Rectal smooth muscle tissue (tissue), 1 donor: ENCODE measurements around the gene JUP.
"Not testable (repeated sequence)": the region's sequence is repeated elsewhere in the genome, so short reads cannot be mapped to it uniquely, and the experiment has no call there.

ENCODE experiments used
- H3K27ac ChIP-seq: one replicate; pipeline ENCODE4 v1.7.0; 2013; ENCODE audit warnings: low read depth, low read length, inconsistent platforms
- H3K27me3 ChIP-seq: one replicate; pipeline ENCODE4 v1.7.0; 2013; ENCODE audit warnings: low read length; ENCODE audit not compliant: control insufficient read depth, insufficient read depth
- H3K36me3 ChIP-seq: one replicate; pipeline ENCODE4 v1.7.0; 2013; ENCODE audit warnings: low read length; ENCODE audit not compliant: control insufficient read depth, insufficient read depth
- H3K4me1 ChIP-seq: one replicate; pipeline ENCODE4 v1.7.0; 2013; ENCODE audit warnings: low read length; ENCODE audit not compliant: control insufficient read depth, insufficient read depth
- H3K4me3 ChIP-seq: one replicate; pipeline ENCODE4 v1.7.0; 2013; ENCODE audit warnings: low read length
- H3K9ac ChIP-seq: one replicate; pipeline ENCODE4 v1.7.0; 2013; ENCODE audit warnings: low read length

The JUP gene

DNA sequence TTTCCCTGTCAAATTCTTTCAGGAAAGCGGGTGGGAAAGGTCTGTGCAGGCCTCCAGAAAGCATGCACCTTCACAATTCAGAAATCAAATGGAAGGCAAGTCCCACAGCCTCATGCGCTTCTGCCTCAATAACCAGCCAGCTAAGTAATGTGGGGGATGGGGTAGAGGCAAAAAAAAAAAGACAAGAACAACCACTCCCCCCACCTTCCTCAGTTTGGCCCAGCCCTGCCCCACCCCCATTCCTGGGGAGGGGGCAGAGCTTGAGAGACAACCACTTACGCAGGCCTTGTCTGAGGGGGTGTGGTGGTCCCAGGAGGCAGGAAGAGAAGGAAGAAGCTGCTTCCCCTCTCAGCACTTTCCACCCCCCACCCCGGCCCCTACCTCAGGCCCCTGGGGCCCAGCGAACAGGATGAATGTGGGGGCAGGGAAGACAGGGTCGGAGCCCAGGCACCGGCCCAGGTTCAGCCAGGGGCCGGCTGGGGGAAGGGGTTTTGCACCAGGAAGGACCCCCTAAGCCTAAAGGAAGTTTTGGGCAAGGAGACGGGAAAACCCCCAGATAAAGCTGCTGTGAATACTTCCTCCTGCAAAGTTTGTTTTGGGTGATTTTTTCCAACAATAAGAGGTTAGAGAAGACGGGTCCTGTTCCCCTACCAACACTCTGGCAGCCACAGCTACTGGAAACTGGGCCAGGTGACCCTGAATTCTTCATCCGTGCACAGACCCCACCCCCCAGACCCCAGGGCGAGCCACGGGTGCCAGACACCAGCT lies 1.2 kb downstream of the JUP start:
- peak overlapping the region; percentile 56 for H3K4me3 ChIP-seq
- no peaks in the 10 kb centered on the region for H3K4me1 ChIP-seq
- H3K27me3 ChIP-seq: peaks cover 2% of the 10 kb centered on the region
- no peak overlapping the region for H3K9ac ChIP-seq
- H3K27ac ChIP-seq: no peak overlapping the region
- no peaks in the 10 kb centered on the region for H3K36me3 ChIP-seq

DNA sequence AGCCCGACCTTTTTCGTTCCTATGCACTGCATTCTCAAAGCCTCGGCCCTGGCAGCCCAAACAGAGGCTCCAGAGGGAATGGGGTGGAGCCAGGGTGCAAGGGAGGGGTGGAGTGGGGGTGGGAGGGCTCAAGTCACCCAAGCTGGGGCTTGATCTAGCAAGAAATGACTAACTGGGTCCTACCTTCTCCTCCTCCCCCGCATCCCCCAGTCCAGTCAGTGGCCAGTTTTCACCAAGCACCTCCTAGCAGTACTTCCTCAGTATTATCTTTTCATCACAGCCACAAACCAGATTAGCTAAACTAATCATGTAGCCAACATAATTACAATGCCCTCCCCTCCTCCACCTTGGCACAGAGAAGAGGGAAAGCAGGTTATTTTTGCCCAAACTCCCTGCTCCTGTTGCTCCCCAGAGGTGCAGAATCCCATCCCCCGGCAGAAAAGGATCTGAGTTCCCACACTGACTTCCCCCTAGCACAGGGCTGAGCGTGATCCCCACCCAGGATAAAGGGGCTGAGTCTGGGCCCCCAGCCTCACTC lies 2.2 kb downstream of the JUP start:
- H3K27me3 ChIP-seq: peaks cover 2% of the 10 kb centered on the region
- H3K4me1 ChIP-seq: no peaks in the 10 kb centered on the region
- H3K27ac ChIP-seq: no peak overlapping the region

DNA sequence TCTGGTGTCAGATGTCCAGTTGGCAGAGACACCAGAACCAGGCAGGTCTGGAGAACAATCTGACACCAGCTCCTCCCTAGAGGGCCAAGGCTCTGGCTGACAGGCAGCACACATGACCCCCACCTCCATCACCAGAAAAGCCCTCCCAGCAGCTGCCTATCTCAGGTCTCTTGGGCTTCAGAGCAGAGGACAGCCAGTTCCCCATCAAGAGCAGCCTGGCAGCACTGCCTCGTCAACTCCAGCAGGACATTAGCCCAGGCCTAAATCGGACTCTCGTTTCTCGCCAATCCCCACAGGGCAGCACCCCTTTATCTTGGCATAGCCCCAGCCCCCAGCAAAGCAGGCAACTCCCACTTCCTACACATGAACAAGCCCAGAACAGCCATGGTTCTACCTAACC lies 4.4 kb downstream of the JUP start:
- Histone ChIP-seq H3K36me3 (no peaks in the 10 kb centered on the region), H3K27ac (no peak overlapping the region), H3K4me3 (no peak overlapping the region), H3K4me1 (no peaks in the 10 kb centered on the region), H3K27me3 (peaks cover 2% of the 10 kb centered on the region), H3K9ac (no peak overlapping the region)

More for the DNA sequence above, 2.2 kb downstream of the JUP start:
- peak overlapping the region; percentile 15 for H3K4me3 ChIP-seq
- H3K9ac ChIP-seq: no peak overlapping the region
- H3K36me3 ChIP-seq: no peaks in the 10 kb centered on the region

DNA sequence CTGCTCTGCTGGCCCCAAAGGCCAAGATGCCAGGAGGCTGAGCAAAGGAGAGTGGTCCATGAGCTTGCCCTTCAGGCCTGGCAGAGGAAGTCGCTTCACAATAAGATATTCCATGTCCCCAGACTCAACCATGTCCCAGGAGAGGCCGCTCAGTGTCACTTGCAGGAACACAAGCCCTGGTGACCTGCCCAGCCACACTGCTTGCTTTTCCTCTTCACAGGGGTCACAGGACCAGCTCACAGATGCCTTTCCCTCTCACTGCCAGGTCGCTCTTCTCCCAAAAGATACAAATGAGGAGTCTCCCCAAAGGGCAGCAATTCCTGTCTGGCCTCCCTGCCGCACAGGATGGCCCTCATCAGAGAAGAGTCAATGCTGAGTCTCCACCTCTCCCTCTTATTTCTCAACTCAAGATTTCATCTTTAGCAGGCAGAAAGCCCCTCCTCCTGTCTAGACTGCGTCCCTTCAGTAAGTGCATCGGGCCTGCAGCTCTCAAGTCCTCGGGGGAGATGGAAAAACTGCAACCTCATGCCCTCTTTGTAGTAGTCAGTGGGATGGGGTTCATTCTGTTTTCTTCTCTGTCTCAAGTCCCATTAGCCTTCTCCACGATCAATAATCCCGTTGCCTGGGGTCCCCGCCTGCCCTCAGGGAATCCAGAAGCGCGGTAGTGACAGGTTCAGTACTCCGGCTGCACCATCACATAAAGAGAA lies 5.0 kb downstream of the JUP start:
- Histone ChIP-seq H3K4me1 (no peaks in the 10 kb centered on the region), H3K36me3 (no peaks in the 10 kb centered on the region), H3K9ac (no peak overlapping the region), H3K27me3 (peaks cover 2% of the 10 kb centered on the region), H3K27ac (no peak overlapping the region), H3K4me3 (no peak overlapping the region)

DNA sequence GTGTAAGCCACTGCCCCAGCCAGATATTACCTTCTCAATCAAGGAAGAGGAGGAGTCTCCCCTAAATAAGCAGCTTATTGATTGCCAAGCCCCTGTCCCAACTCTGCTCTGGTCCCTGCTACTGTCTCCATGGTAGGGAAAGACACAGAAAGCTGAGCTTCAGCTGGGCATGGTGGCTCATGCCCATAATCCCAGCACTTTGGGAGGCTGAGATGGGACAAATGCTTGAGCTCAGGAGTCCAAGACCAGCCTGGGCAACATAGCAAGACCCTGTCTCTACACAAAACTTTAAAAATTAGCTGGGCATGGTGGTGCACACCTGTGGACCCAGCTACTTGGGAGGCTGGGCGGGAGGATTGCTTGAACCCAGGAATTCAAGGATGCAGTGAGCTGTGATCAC lies 6.6 kb downstream of the JUP start:
- no peaks in the 10 kb centered on the region for H3K4me1 ChIP-seq
- no peak overlapping the region for H3K27ac ChIP-seq
- H3K27me3 ChIP-seq: no peaks in the 10 kb centered on the region
- H3K9ac ChIP-seq: no peak overlapping the region
- no peaks in the 10 kb centered on the region for H3K36me3 ChIP-seq
- H3K4me3 ChIP-seq: no peak overlapping the region

DNA sequence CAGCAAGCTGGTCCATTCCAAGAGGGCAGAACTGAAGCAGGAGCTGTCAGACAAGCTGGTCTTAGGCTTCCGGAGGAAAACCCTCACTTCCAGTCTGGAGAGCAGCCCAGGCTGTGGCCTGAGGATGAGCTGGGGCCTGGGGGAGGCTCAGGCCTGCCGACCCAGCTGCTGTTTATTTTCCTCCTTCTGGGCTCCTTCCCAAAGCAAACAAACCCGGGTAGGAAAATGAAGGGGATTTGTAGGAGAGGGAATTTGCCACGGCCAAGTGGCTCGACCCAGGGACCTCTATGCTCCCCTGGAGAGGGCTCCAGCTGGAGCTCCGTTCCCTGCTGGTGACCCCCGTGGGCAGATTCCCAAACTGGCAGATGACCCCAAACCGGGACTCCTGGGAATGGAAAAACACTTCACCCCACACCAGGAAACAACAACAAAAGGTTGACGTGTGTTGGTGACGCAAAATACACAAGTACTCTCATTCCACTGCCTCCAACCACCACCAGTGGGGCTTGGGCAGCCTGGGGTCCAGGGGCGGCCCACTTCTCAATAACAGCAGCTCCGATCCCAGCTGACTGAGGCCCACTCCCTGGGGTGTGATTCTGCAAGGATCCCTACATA lies 8.8 kb downstream of the JUP start:
- no peaks in the 10 kb centered on the region for H3K4me1 ChIP-seq
- H3K9ac ChIP-seq: no peak overlapping the region
- no peaks in the 10 kb centered on the region for H3K36me3 ChIP-seq
- peak overlapping the region; percentile 42 for H3K27ac ChIP-seq
- H3K4me3 ChIP-seq: no peak overlapping the region
- H3K27me3 ChIP-seq: no peaks in the 10 kb centered on the region

DNA sequence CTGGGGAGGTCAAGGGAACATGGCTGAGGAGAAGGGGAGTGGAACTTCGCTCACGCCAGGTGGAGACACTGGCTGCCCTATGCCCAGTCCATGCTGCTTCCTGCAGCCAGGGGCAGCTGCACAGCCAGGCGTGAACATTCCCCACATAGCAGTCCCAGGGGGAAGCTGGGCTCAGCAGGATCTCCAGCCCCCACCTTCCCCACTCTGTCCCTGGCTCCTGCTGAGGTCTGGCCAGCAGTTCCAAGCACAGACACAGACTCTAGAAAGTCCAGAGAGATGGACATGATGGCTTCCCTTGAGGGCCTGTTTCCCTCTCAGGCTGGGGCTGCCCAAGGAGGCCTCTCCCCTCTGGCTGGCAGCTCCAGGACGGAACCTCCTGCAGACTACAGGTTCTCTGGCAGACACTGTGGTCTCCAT lies 9.3 kb downstream of the JUP start:
- Histone ChIP-seq H3K4me1 (no peaks in the 10 kb centered on the region), H3K36me3 (no peaks in the 10 kb centered on the region), H3K27me3 (no peaks in the 10 kb centered on the region), H3K27ac (no peak overlapping the region), H3K4me3 (no peak overlapping the region), H3K9ac (no peak overlapping the region)

DNA sequence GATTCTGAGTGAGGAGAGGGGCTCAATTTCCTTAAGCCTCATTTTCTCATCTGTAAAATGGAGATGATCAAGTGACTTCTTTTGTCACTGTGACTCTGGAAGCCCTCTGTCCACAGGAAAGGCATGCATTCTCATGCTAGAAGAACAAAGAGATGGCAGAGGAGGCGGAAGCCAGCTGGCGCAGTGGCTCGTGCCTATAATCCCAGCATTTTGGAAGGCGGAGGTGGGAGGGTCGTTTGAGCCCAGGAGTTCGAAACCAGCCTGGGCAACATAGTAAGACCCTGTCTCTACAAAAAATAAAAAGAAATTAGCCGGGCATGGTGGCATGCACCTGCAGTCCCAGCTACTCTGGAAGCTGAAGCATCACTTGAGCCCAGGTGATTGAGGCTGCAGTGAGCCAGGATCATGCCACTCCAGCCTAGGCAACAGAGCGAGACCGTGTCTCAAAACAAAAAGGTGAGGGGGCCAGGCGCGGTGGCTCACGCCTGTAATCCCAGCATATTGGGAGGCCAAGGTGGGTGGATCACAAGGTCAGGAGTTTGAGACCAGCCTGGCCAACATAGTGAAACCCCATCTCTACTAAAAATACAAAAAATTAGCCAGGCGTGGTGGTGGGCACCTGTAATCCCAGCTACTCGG lies 10.1 kb downstream of the JUP start:
- not testable (repeated sequence) for H3K27me3 ChIP-seq, H3K27ac ChIP-seq, H3K36me3 ChIP-seq, H3K9ac ChIP-seq, H3K4me3 ChIP-seq, H3K4me1 ChIP-seq

DNA sequence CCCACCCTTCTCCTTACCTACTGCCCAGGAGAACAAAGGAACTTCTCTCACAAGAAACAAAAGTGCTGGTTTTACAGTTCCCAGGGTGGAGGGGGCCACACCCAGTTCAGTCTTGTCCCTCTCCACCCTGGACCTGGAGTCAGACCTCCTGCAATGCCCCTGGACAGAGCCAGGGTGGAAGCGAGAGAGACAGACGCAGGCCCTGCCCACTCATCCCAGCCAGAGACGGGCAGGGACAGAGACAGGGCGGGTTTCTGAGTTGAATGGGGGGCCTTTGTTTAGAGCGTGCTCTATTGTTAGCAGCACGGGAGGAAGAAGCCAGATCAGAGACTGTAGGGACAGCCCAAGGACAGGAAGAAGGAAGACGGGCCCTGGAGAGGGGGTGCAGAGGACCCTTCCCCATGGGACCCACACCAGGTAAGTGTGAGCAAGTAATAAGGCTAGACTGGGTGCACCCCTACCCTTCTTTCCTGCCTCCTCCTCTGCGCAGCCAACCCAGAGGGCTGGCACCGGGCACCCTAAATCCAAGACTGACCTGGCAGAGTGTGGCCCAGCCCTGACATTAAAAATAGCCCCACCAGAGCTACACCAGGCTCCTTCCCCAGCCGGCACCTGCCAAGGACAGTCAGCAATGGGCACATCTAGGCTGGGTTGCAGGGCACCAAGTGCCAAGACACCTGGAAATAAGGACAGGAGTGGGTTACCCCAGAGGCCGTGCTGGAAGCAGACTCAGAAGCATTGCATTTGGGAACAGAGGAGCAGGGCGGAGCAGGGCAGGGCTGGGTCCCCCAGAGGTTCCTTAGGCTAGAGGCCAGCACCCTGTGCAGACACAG lies 10.9 kb downstream of the JUP start:
- peak overlapping the region; percentile 8 for H3K27ac ChIP-seq
- no peaks in the 10 kb centered on the region for H3K4me1 ChIP-seq

DNA sequence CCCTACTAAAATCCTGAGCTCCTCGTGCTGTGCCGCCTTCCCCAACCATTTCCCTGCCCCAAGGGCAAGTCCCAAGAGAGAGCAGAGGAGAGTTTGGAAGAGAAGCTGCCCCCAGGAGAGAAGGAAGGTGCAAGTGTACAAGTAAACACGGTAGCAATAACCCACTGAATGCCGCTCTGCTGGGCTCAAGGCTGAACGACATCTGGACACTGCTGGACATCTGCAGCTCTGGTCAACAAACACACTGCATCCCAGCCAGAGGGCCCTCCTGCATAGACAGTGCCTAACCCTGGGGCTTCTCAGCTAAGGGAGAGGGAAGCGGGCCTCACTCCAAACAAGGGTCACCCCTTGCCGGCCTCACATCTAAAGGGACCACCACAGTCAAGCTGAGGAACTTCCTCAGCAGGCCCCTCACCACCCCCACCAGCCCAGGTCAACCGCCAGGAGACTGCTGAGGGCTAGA lies 12.7 kb downstream of the JUP start:
- Histone ChIP-seq H3K27me3 (no peaks in the 10 kb centered on the region), H3K27ac (peak overlapping the region; percentile 37), H3K4me3 (no peak overlapping the region), H3K4me1 (no peaks in the 10 kb centered on the region), H3K36me3 (peaks cover 16% of the 10 kb centered on the region), H3K9ac (no peak overlapping the region)

More for the DNA sequence above, 10.9 kb downstream of the JUP start:
- H3K27me3 ChIP-seq: no peaks in the 10 kb centered on the region
- no peak overlapping the region for H3K9ac ChIP-seq
- no peak overlapping the region for H3K4me3 ChIP-seq
- H3K36me3 ChIP-seq: peaks cover 4% of the 10 kb centered on the region

DNA sequence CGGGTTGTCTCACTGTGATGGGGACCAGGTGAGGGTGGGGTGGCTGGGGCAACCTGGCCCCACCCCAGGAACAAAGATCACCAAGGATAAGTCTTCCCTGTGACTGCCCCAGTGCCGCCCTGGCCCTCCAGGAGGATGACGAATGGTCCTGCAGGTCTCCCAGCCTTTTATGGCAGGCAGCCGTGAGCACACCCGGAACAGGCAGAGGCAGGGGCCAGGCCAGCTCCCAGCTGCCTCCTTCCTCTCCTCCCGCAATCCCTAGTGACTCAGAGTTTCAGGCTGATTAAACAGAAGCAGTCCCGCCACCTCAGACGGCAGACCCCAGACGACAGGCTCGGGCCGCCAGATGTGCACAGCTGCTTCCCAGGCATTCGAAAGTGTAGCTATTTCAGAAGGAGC lies 13.3 kb downstream of the JUP start:
- Histone ChIP-seq H3K9ac (no peak overlapping the region), H3K36me3 (peaks cover 19% of the 10 kb centered on the region), H3K27ac (peak overlapping the region; percentile 17), H3K4me3 (no peak overlapping the region), H3K4me1 (no peaks in the 10 kb centered on the region), H3K27me3 (no peaks in the 10 kb centered on the region)
